ENCODE results near the gene WDFY1. TPM values are rescaled to one million over a fixed set of nuclear protein-coding genes. Genes with fewer than 3 reads are reported as not detected.

WDFY1 gene
- total and polyA plus RNA-seq, 9 of the 15 experiments (the other 6 are each of a cell fraction or from before 2014, with no cell fraction given) = 5.4 to 27.6 (median 17.5) TPM

GRCh38 chr2:223978451-223978850, 33.3 kb upstream of the WDFY1 start (continued):
- TF ChIP-seq MYBL2 (IDR thresholded peaks at IDR 0.05; ENCODE audit: low read depth) = no peak
- no peak for TF ChIP-seq MYBL2 (CRISPR knock-in tag; IDR thresholded peaks at IDR 0.05; ENCODE audit: borderline replicate concordance)

- no peaks in the 10 kb centered on the region for H3K4me1 ChIP-seq (replicated peaks in 1 of 2; ENCODE audit: control insufficient read depth in 2 of 2, insufficient read depth in 2 of 2, low read length in 2 of 2)
- intact Hi-C loops (cut with micrococcal nuclease) (loop anchor here (10.0 kb wide), 2 partner anchors 378 to 1028 kb away; no protein-coding TSS in a partner anchor), in situ Hi-C loops (cut with MboI) (no loop called here)
- ATAC-seq = no peak
- H3K27me3 ChIP-seq (ENCODE audit: control insufficient read depth in 2 of 2, insufficient read depth in 2 of 2, low read length in 2 of 2) = peaks cover 0 to 14% of the 10 kb centered on the region in 2 experiments; a peak in 3 of 5 replicates
- CTCF ChIA-PET (ENCODE audit: low intra/inter-chr PET ratio) = no interaction called here
- H3K4me2 ChIP-seq (ENCODE audit: insufficient read depth, low read length) = no peak overlapping the region
- DNase-seq (ENCODE audit: extremely low read depth in 1 of 4, low spot score in 3 of 4) = no peak
- H3K27ac ChIP-seq (ENCODE audit: extremely low read depth, low read depth, low read length) = no peak overlapping the region
- no peaks in the 10 kb centered on the region for H4K20me1 ChIP-seq (replicated peaks; ENCODE audit: control insufficient read depth, insufficient read depth, low read length)
- POLR2A ChIA-PET = no interaction called here
- FAIRE-seq = no peak
- H3K79me2 ChIP-seq (ENCODE audit: control insufficient read depth, insufficient read depth, low read length) = no peaks in the 10 kb centered on the region
- no peaks in the 10 kb centered on the region for H3K36me3 ChIP-seq (ENCODE audit: control insufficient read depth, insufficient read depth, low read length)
- H2AFZ ChIP-seq (ENCODE audit: low read depth, low read length) = no peak overlapping the region
- no TSS peak for BruUV-seq (replicated peaks)
- no peak overlapping the region for H3K4me3 ChIP-seq
- no peaks in the 10 kb centered on the region for H3K9me1 ChIP-seq (ENCODE audit: control insufficient read depth, insufficient read depth, low read length)
- no peaks in the 10 kb centered on the region for H3K9me3 ChIP-seq (replicated peaks; ENCODE audit: control insufficient read depth, insufficient read depth, low read depth, low read length)
- WGBS (ENCODE audit: insufficient coverage, low coverage, missing lambda C conversion rate) = 3% methylated on average over 3 of the region's 3 CpGs
- H3K9ac ChIP-seq (ENCODE audit: insufficient read depth in 1 of 2, low read depth in 2 of 2, low read length in 2 of 2) = no peak overlapping the region
- TF ChIP-seq ZNF655 (CRISPR knock-in tag; IDR thresholded peaks at IDR 0.05) (no peak), GTF2E2 (tag; IDR thresholded peaks at IDR 0.05) (no peak), USF1 (CRISPR knock-in tag; IDR thresholded peaks at IDR 0.05) (no peak), KDM5B (IDR thresholded peaks at IDR 0.05; ENCODE audit: insufficient replicate concordance, low read depth, low read length) (no peak), ETS1 (conservative IDR thresholded peaks at IDR 0.05; ENCODE audit: control insufficient read depth, low read depth, low read length) (no peak), SMAD1 (IDR thresholded peaks at IDR 0.05; ENCODE audit: low read depth, low read length, partially characterized antibody) (no peak), ZNF589 (CRISPR knock-in tag; IDR thresholded peaks at IDR 0.05; ENCODE audit: low read depth) (no peak), ZNF175 (CRISPR knock-in tag; IDR thresholded peaks at IDR 0.05; ENCODE audit: low read depth) (no peak), ZFPM2 (CRISPR knock-in tag; IDR thresholded peaks at IDR 0.05) (no peak), SFPQ (IDR thresholded peaks at IDR 0.05; ENCODE audit: low read depth, low read length) (no peak)
These were observed 31.6 kb upstream of the WDFY1 start for GRCh38 chr2:223976635-223977226.

Measured in K562 (cell line).